ENCODE measurements around the gene MYG1. TPM values are rescaled to one million over a fixed set of nuclear protein-coding genes. Genes with fewer than 3 reads are reported as not detected.

MYG1 gene
- total and polyA plus RNA-seq, 4 experiments from 2014 or later, result 46.0 to 78.2 (median 56.6) TPM

DNA sequence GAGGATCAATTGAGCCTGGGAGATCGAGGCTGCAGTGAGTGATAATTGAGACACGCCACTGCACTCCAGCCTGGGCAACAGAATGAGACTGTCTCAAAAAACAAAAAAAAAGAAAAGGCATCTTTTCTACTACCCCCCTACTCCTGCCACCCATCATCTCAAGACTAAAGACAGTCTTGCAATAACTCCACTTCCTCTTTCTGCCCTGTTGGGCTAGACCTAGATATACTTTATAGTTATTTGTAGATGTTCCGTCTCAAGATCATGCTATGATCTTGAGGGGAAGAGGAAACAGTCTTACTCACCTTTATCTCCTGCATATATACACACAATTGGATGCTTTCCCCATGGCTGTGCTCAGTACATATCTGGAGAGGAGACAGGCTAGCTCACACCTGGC is 43.5 kb upstream of the MYG1 start:
- Mint-ChIP-seq H3K9me3 (peaks cover 0 to 2% (median 0%) of the 10 kb centered on the region in 8 donors), H3K4me1 (peaks cover 21 to 56% (median 41%) of the 10 kb centered on the region in 4 donors), H3K4me3 (peak overlapping the region in 3 of 8 donors; percentile 34 to 68 (median 38)), H3K36me3 (peaks cover 7 to 26% of the 10 kb centered on the region in 2 donors), H3K27ac (peak overlapping the region in 6 of 7 donors; percentile 23 to 84 (median 68)), H3K27me3 (no peaks in the 10 kb centered on the region)
- Histone ChIP-seq H3K27me3 (ENCODE audit: insufficient read depth, low read length) (no peaks in the 10 kb centered on the region), H3K27ac (ENCODE audit: low read depth, low read length) (no peak overlapping the region), H3K9me3 (ENCODE audit: control insufficient read depth in 1 of 2, low read length in 2 of 2) (no peaks in the 10 kb centered on the region), H3K4me3 (ENCODE audit: low read length in 2 of 2) (no peak overlapping the region), H3K36me3 (ENCODE audit: insufficient read depth, low read length) (peaks cover 8% of the 10 kb centered on the region), H3K4me1 (ENCODE audit: insufficient read depth, low read length) (peaks cover 45% of the 10 kb centered on the region)
- intact Hi-C loops (cut with micrococcal nuclease), result no loop called here
- POLR2A ChIA-PET (ENCODE audit: partially characterized antibody), result interaction anchor here (8.7 kb wide), 1 partner anchor 42 kb away, joined by 207 read pairs; the partner anchor contains the start of gene ITGB7
- CTCF ChIA-PET (ENCODE audit: partially characterized antibody), result interaction anchor here (1.1 to 1.6 kb wide), 4 partner anchors 10 to 97 kb away, joined by 3 to 4 read pairs (median 4); partner anchors contain the start of gene ITGB7
- DNase-seq, result no peak

DNA sequence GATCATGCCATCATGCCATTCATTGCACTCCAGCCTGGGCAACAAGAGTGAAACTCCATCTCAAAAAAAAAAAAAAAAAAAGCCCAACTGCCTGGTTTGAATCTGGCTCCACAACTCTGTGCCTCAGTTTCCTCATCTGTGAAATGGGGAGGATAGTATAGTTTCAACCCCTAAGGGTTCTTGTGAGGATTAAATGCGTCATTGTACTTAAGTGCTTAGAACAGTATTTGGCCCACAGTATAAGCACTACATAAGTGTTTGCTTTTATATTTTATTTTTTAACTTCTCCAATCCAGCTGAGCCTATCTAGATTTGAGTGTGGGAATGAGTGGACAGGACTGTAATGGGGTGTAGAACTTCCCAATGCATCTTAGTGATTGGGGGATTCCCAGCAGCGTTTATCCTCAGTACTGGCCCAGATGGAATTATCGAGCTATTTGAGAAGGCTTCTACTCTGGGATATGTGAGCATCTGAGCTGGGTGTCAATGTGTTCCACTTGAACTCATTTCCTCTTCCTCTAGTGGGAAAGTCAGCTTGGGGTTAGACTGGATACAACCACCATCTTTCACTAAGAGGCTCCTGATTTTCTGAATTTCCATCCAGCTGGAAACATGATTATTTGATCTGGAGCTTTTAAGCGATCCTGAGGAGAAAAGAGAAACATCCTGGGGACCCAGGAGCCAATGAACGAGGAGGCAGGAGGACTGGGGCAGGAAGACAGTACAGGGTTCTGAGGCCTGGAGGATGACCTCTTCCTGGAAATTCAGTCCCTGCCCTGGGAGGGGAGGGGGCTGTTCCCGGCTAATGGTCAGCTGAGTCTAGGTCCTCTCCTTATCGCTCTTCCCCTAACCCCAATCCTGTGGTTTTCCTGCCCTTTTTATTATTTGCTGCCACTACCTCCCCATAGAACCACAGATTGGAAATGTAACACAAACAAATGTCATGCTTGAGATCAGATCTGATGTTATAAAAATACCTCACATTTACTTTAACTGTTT is 40.7 kb upstream of the MYG1 start:
- Histone ChIP-seq H3K36me3 (ENCODE audit: insufficient read depth, low read length) (peaks cover 4% of the 10 kb centered on the region), H3K27ac (ENCODE audit: low read depth, low read length) (no peak overlapping the region), H3K27me3 (ENCODE audit: insufficient read depth, low read length) (no peaks in the 10 kb centered on the region), H3K9me3 (ENCODE audit: control insufficient read depth in 1 of 2, low read length in 2 of 2) (no peaks in the 10 kb centered on the region), H3K4me1 (ENCODE audit: insufficient read depth, low read length) (peaks cover 23% of the 10 kb centered on the region), H3K4me3 (ENCODE audit: low read length in 2 of 2) (no peak overlapping the region)
- Mint-ChIP-seq H3K27ac (peak overlapping the region in 4 of 7 donors; percentile 11 to 85 (median 66)), H3K4me3 (no peak overlapping the region), H3K9me3 (no peaks in the 10 kb centered on the region), H3K27me3 (no peaks in the 10 kb centered on the region), H3K36me3 (peaks cover 3 to 6% of the 10 kb centered on the region in 2 donors), H3K4me1 (peaks cover 6 to 30% (median 19%) of the 10 kb centered on the region in 4 donors)
- CTCF ChIA-PET (ENCODE audit: partially characterized antibody), result interaction anchor here (1.0 to 1.6 kb wide), 2 partner anchors 46 to 47 kb away, joined by 3 to 7 read pairs; no protein-coding TSS in a partner anchor
- intact Hi-C loops (cut with micrococcal nuclease), result no loop called here
- POLR2A ChIA-PET (ENCODE audit: partially characterized antibody), result interaction anchor here (1.2 to 8.7 kb wide), 2 partner anchors 22 to 45 kb away, joined by 3 to 207 read pairs; partner anchors contain the start of gene ITGB7
- no peak for DNase-seq

DNA sequence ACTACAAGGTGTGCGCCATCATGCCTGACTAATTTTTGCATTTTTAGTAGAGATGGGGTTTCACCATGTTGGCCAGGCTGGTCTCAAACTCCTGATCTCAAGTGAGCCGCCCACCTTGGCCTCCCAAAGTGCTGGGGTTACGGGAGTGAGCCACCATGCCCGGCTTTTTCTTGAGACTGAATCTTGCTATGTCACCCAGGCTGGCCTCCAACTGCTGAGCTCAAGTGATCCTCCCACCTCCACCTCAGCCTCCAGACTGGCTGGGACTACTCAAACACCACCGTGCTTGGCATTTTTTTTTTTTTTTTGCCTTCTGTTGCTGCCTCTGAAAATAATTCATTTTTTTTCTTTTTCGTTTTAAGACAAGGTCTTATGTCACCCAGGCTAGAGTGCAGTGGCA is 39.6 kb upstream of the MYG1 start:
- peak overlapping the region in 1 of 7 donors; percentile 62 for H3K27ac Mint-ChIP-seq
- no peak for DNase-seq
- no peaks in the 10 kb centered on the region for H3K36me3 ChIP-seq (ENCODE audit: insufficient read depth, low read length)
- H3K4me1 Mint-ChIP-seq, result peaks cover 5 to 22% (median 14%) of the 10 kb centered on the region in 4 donors
- peaks cover 13% of the 10 kb centered on the region for H3K4me1 ChIP-seq (ENCODE audit: insufficient read depth, low read length)
- intact Hi-C loops (cut with micrococcal nuclease), result no loop called here
- POLR2A ChIA-PET (ENCODE audit: partially characterized antibody), result no interaction called here
- H3K4me3 ChIP-seq (ENCODE audit: low read length in 2 of 2), result no peak overlapping the region
- H3K27ac ChIP-seq (ENCODE audit: low read depth, low read length), result no peak overlapping the region
- peaks cover 0 to 2% of the 10 kb centered on the region in 2 donors for H3K36me3 Mint-ChIP-seq
- H3K9me3 ChIP-seq (ENCODE audit: control insufficient read depth in 1 of 2, low read length in 2 of 2), result no peaks in the 10 kb centered on the region
- H3K27me3 ChIP-seq (ENCODE audit: insufficient read depth, low read length), result no peaks in the 10 kb centered on the region
- no peak overlapping the region for H3K4me3 Mint-ChIP-seq
- H3K9me3 Mint-ChIP-seq, result no peaks in the 10 kb centered on the region
- CTCF ChIA-PET (ENCODE audit: partially characterized antibody), result interaction anchor here (0.7 to 1.6 kb wide), 4 partner anchors 9 to 78 kb away, joined by 3 to 9 read pairs (median 5); no protein-coding TSS in a partner anchor
- H3K27me3 Mint-ChIP-seq, result no peaks in the 10 kb centered on the region

DNA sequence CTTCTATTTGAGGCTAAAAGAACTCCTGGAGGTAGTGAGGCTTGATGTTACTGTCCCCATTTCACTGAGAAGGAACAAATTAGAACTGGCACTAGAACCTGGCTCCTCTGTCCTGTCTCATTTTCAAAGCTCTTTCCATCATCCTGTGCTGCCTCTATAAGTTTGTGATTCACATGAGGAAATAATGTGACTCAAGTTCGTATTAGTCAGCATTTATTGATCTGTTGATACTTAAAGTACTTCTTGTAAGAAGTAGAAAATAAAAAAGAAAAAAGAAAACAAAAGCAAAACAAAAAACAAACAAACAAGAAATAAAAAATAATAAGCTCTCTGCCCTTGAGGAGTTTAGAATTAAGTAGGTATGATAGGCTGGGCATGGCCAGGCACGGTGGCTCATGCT is 33.7 kb upstream of the MYG1 start:
- Mint-ChIP-seq H3K4me3 (no peak overlapping the region), H3K27me3 (no peaks in the 10 kb centered on the region), H3K4me1 (peaks cover 11 to 29% (median 19%) of the 10 kb centered on the region in 4 donors), H3K36me3 (peaks cover 0 to 8% of the 10 kb centered on the region in 2 donors), H3K27ac (no peak overlapping the region), H3K9me3 (no peaks in the 10 kb centered on the region)
- Histone ChIP-seq H3K4me1 (ENCODE audit: insufficient read depth, low read length) (peaks cover 10% of the 10 kb centered on the region), H3K36me3 (ENCODE audit: insufficient read depth, low read length) (no peaks in the 10 kb centered on the region), H3K4me3 (ENCODE audit: low read length in 2 of 2) (no peak overlapping the region), H3K27ac (ENCODE audit: low read depth, low read length) (no peak overlapping the region), H3K27me3 (ENCODE audit: insufficient read depth, low read length) (no peaks in the 10 kb centered on the region), H3K9me3 (ENCODE audit: control insufficient read depth in 1 of 2, low read length in 2 of 2) (no peaks in the 10 kb centered on the region)
- intact Hi-C loops (cut with micrococcal nuclease), result no loop called here
- ChIA-PET CTCF (ENCODE audit: partially characterized antibody) (interaction anchor here (0.6 to 5.4 kb wide), 9 partner anchors 10 to 185 kb away, joined by 3 to 110 read pairs (median 5); partner anchors contain the start of genes CSAD, ITGB7 and ZNF740), POLR2A (ENCODE audit: partially characterized antibody) (interaction anchor here (5.1 kb wide), 1 partner anchor 13 kb away, joined by 38 read pairs; a partner anchor contains a TSS)
- DNase-seq, result no peak

DNA sequence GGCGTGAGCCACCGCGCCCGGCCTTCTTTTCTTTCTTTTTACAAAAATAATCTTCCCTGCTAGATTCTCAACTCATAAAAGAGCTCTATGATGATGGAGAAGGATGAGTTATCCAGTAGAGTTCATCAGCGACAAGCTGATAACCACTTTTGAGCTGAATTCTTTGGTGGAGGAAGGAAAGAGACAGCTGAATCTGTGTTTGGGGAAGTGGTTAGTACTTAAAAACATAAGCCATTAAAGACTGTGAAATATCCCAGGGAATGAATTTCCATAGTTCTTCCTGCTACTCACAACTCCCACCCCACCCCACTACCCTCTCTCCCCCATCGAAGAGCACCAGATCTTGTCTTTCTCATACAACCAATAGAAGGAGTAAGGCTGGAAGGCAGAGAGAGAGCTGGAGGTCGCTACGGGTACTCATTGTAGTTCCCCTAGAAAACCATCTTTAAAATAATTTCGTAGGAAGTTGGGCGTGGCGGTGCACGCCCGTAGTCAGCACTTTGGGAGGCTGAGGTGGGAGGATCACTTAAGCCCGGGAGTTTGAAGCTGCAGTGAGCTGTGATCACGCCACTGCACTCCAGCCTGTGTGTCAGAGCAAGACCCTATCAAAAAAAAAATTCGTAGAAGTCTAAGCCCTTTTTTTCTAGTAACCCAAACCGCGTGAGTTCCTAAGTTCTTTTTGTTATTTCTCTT is 32.0 kb upstream of the MYG1 start:
- CTCF ChIA-PET (ENCODE audit: partially characterized antibody), result interaction anchor here (0.7 to 5.4 kb wide), 19 partner anchors 11 to 201 kb away, joined by 3 to 110 read pairs (median 4); partner anchors contain the start of genes AAAS, CSAD, ITGB7 and ZNF740
- POLR2A ChIA-PET (ENCODE audit: partially characterized antibody), result interaction anchor here (0.6 to 5.1 kb wide), 27 partner anchors 11 to 576 kb away, joined by 3 to 45 read pairs (median 4); partner anchors contain the start of genes AAAS, CSAD, ITGB7 and MYG1
- no peaks in the 10 kb centered on the region for H3K27me3 Mint-ChIP-seq

DNA sequence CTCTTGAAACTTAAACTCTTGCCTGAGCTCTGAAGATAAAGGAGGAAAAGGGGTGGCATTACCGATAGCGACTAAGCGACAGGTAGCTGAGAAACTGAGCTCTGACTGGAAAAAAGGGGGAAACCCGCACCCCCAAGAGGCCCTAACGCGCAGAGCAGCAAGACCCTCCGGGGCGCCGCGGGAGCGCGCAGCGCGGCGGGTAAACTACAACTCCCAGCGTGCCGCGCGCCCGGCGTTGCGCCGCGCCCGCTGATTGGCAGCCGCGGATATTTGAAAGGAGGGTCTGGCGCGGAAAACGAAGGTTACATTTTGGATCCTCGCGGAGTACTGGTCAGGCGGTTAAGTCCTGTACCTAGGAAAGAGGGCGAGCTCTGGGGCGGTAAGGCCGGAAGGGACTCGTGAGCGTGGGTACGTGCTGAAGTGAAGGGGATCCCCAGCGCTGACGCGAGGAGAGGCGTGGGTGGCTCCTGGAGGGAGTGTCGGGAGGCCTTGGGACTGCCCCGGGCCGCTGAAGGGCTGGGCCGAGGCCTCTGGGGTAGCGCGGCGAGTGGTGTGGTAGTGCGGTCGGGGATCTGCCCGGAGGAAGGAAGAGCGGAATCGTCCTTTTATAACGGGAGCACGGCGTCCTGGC is 31.4 kb upstream of the MYG1 start, which contains the start of gene ESPL1:
Gene ESPL1, plus strand, starts transcription at position 301 of the 631 bp plus-strand sequence. CDS start 468 bp downstream, outside the sequence.
- Histone ChIP-seq H3K36me3 (ENCODE audit: insufficient read depth, low read length) (no peaks in the 10 kb centered on the region), H3K4me3 (ENCODE audit: low read length in 2 of 2) (peak within 1 kb of the TSS; percentile 76 to 91), H3K9me3 (ENCODE audit: control insufficient read depth in 1 of 2, low read length in 2 of 2) (no peaks in the 10 kb centered on the region), H3K4me1 (ENCODE audit: insufficient read depth, low read length) (peaks cover 10% of the 10 kb centered on the region), H3K27ac (ENCODE audit: low read depth, low read length) (peak within 1 kb of the TSS; percentile 71), H3K27me3 (ENCODE audit: insufficient read depth, low read length) (no peaks in the 10 kb centered on the region)
- peak within 1 kb of the TSS; percentile 92 to 97 (median 95) for H3K27ac Mint-ChIP-seq
- H3K27me3 Mint-ChIP-seq, result no peaks in the 10 kb centered on the region
- H3K9me3 Mint-ChIP-seq, result peaks cover 0 to 3% (median 0%) of the 10 kb centered on the region in 8 donors
- POLR2A ChIA-PET (ENCODE audit: partially characterized antibody), result interaction anchor here (0.6 to 5.1 kb wide), 24 partner anchors 10 to 577 kb away, joined by 3 to 45 read pairs (median 4); partner anchors contain the start of genes AAAS, CSAD, ITGB7 and MYG1
- H3K4me3 Mint-ChIP-seq, result peak within 1 kb of the TSS; percentile 93 to 100 (median 96)
- H3K4me1 Mint-ChIP-seq, result peaks cover 11 to 29% (median 19%) of the 10 kb centered on the region in 4 donors
- CTCF ChIA-PET (ENCODE audit: partially characterized antibody), result interaction anchor here (0.7 to 5.4 kb wide), 19 partner anchors 15 to 201 kb away, joined by 3 to 110 read pairs (median 3); partner anchors contain the start of genes AAAS, CSAD, ITGB7 and MYG1
- intact Hi-C loops (cut with micrococcal nuclease), result loop anchor here (1.0 to 2.0 kb wide), 5 partner anchors 48 to 109 kb away; partner anchors contain the start of genes CSAD and ZNF740
- H3K36me3 Mint-ChIP-seq, result peaks cover 0 to 8% of the 10 kb centered on the region in 2 donors
- peak; percentile 78 to 82 (median 81) for DNase-seq

More for the DNA sequence above, 32.0 kb upstream of the MYG1 start:
- H3K27ac ChIP-seq (ENCODE audit: low read depth, low read length), result peak overlapping the region; percentile 71
- DNase-seq, result no peak
- Mint-ChIP-seq H3K36me3 (peaks cover 0 to 8% of the 10 kb centered on the region in 2 donors), H3K4me1 (peaks cover 11 to 29% (median 19%) of the 10 kb centered on the region in 4 donors), H3K27ac (peak overlapping the region; percentile 92 to 97 (median 95)), H3K9me3 (peaks cover 0 to 3% (median 0%) of the 10 kb centered on the region in 8 donors), H3K4me3 (peak overlapping the region; percentile 93 to 100 (median 96))
- peaks cover 10% of the 10 kb centered on the region for H3K4me1 ChIP-seq (ENCODE audit: insufficient read depth, low read length)
- no peaks in the 10 kb centered on the region for H3K27me3 ChIP-seq (ENCODE audit: insufficient read depth, low read length)
- H3K9me3 ChIP-seq (ENCODE audit: control insufficient read depth in 1 of 2, low read length in 2 of 2), result no peaks in the 10 kb centered on the region
- H3K36me3 ChIP-seq (ENCODE audit: insufficient read depth, low read length), result no peaks in the 10 kb centered on the region
- peak overlapping the region; percentile 76 to 91 for H3K4me3 ChIP-seq (ENCODE audit: low read length in 2 of 2)
- intact Hi-C loops (cut with micrococcal nuclease), result no loop called here
